Astrocyte of the cerebellum (primary cell): Measurements from ENCODE around the gene CLSTN1.

Experiments
- DNase-seq: peaks from one replicate; pipeline ENCODE4 v3.0.0-alpha.2; 2011; ENCODE audit warnings: low read depth
- H3K4me3 ChIP-seq: 2 replicates; pipeline ENCODE4 v1.5.1; 2011; ENCODE audit warnings: mild to moderate bottlenecking, low read depth, low read length, moderate library complexity
- in situ Hi-C: cut with HindIII; loops from 2 replicates; pipeline ENCODE4 v1.10.0; 2017; ENCODE audit warnings: low sequenced_read_pairs
- TF ChIP-seq, protein P1 (sequence below): IDR thresholded peaks from 2 replicates; pipeline ENCODE4 v1.5.1; 2012; ENCODE audit warnings: low read length, low read depth, moderate library complexity, mild to moderate bottlenecking; ENCODE audit errors: missing control alignments

Gene CLSTN1

DNA sequence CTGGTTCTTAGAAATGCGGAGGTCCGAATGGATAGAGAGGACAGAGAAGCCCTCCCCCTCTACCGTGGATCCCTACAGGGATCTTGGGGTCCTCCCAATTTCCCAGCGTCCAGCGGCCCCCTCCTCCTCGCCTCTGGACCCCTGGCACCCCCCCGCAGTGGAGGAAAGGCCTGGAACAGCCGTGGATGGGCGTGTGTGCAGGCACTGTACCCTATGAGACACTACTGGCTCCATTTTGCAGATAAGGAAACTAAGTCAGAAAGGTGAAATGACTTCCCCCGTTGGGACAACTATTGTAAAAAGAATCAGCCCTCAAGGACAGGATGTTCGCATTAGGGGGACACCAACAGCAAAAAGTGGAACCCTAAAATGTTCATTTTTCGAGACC, 931 bp upstream of the CLSTN1 start:
- H3K4me3 ChIP-seq = peak overlapping the region; percentile 54
- in situ Hi-C loops = loop anchor here (25.0 kb wide), 1 partner anchor 187 kb away; no protein-coding TSS in a partner anchor
- DNase-seq = no peak
- TF ChIP-seq, protein P1, sequence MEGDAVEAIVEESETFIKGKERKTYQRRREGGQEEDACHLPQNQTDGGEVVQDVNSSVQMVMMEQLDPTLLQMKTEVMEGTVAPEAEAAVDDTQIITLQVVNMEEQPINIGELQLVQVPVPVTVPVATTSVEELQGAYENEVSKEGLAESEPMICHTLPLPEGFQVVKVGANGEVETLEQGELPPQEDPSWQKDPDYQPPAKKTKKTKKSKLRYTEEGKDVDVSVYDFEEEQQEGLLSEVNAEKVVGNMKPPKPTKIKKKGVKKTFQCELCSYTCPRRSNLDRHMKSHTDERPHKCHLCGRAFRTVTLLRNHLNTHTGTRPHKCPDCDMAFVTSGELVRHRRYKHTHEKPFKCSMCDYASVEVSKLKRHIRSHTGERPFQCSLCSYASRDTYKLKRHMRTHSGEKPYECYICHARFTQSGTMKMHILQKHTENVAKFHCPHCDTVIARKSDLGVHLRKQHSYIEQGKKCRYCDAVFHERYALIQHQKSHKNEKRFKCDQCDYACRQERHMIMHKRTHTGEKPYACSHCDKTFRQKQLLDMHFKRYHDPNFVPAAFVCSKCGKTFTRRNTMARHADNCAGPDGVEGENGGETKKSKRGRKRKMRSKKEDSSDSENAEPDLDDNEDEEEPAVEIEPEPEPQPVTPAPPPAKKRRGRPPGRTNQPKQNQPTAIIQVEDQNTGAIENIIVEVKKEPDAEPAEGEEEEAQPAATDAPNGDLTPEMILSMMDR = no peak

DNA sequence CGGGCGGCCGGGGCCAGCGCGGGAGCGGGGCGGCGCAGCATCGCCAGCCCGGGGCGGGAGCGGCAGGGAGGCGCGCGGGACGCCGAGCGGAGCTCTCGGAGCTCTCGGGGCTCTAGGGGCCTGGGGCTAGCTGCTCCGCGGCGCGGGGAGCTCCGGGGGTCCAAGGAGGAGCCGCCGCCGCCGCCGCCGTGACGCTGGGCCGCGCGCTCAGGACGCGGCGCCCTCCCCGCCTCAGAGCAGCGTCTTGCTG, 147 bp downstream of the CLSTN1 start:
- peak overlapping the region; percentile 92 for H3K4me3 ChIP-seq
- in situ Hi-C loops = loop anchor here (25.0 kb wide), 1 partner anchor 186 kb away; no protein-coding TSS in a partner anchor
- TF ChIP-seq, protein P1 = no peak
- DNase-seq = no peak

DNA sequence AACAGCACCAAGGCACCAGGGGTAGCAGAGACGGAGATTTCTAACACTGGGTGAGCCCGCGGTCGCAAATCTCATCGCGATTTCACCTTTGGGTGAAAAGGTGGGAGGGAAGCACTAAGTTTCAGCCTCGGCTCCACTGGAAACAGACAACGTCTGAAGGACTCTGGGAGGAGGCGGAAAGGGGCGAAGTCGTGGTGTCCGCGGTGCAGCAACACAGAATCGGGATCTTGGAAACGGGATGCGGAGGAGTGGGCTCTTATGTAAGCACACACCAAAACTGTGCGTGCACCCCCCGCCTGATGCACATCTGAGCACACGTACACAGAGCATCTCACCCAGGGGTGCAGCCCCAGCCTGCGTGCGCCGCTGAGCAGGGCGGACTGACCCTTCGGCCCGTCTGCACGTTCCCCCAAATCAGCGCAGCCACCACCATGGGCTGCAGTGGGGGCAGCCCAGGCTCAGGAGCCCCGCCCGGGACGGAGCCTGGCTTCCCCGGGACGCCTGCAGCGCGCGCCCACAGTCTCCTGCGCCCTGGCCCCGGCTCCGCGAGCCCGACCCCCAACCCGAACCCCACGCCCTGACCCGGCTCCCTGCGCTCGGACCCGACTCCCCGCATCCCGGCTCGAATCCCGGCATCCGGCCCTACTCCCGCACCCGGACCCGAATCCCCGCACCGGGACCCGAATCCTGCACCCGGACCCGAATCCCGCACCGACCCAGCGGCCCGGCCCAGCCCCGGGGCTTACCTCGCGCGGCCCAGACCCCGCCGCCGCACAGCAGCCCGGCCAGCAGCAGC, 670 bp downstream of the CLSTN1 start:
- peak overlapping the region; percentile 92 for H3K4me3 ChIP-seq
- in situ Hi-C loops = loop anchor here (25.0 kb wide), 1 partner anchor 186 kb away; no protein-coding TSS in a partner anchor
- TF ChIP-seq, protein P1 = no peak
- no peak for DNase-seq

DNA sequence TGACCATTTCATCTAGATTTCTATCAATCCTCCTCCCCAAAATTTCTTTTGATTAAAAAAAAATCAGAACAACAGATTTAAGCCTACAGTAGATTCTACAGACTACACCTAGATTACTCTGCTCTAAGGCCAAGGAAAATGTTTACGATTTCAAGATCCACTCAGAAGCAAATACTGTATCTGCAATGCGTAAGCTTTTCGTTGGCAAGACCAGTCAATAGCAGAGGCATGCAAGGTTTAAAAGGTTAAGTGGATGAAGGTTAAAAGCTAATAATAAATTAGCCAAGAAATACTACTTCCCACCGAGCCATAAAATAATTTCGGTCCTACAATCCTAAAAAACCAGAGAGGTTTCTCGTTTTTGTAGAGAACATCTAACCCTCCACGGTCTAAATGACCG, 1.3 kb downstream of the CLSTN1 start:
- peak overlapping the region; percentile 92 for H3K4me3 ChIP-seq
- TF ChIP-seq, protein P1 = no peak
- in situ Hi-C loops = loop anchor here (25.0 kb wide), 1 partner anchor 185 kb away; no protein-coding TSS in a partner anchor
- no peak for DNase-seq

DNA sequence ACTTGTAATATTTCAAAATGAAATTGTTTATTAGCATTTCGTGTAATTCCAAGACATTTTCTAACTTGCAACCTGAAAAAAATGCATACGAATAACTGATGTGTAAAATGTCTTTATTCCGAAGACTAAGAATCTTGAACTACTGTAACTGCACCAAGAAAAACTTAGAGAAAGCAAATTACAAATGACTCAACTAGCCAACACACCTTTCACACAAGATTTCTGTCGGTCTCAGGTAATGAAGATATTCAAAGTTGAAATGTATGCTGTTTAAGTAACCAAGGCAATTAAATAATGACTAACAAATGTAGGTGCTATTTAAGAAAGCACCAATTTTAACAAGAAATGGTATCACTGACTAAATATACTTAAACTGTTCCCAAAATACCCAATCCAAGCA, 2.1 kb downstream of the CLSTN1 start:
- H3K4me3 ChIP-seq = peak overlapping the region; percentile 92
- TF ChIP-seq, protein P1 = no peak
- DNase-seq = no peak
- in situ Hi-C loops = loop anchor here (25.0 kb wide), 1 partner anchor 184 kb away; no protein-coding TSS in a partner anchor

GRCh38 chr1:9820521-9820920, 3.2 kb downstream of the CLSTN1 start:
- TF ChIP-seq, protein P1 = no peak
- DNase-seq = no peak
- in situ Hi-C loops = loop anchor here (25.0 kb wide), 1 partner anchor 183 kb away; no protein-coding TSS in a partner anchor
- H3K4me3 ChIP-seq = no peak overlapping the region
